ENCODE data around the gene TPRN.

The TPRN gene

DNA sequence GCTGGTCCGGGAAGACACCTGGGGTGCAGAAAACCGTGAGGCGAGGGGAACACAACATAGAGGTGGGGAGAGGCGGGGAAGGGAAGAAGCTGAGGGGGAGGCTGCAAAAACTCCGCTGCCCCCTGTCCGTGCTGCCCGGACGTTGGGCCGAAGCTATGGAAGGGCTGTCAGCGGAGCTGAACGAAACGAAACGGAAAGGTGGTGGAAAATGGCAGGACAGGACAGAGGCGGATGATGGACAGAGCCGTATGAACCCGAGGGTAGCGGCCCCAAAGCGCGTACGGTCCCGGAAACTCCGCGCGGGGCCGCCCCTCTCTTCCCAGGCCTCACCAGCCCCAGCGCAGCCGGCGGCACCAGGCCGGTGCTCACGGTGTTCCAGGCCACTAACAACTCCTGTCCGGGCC lies 12.5 kb downstream of the TPRN start:
- no peak for DNase-seq

DNA sequence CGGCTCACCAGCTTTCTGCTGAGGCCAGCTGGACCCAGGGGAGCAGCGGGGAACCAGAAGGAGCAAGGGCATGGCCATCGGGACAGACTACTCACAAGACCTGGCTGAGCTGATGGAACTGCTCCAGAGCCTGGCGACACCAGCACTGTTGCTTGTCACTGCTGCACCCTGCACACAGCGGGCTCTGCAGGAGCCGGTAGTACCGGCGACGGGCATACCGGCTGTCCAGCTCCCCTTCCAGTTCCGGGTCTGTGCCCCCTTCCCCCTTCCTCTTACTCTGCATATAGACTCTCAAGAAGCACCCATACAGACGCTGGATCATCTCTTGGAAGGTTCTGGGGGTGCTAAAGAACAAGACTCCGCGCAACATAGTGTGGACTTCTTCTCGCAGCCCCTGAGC lies 13.2 kb downstream of the TPRN start:
- DNase-seq, result no peak

DNA sequence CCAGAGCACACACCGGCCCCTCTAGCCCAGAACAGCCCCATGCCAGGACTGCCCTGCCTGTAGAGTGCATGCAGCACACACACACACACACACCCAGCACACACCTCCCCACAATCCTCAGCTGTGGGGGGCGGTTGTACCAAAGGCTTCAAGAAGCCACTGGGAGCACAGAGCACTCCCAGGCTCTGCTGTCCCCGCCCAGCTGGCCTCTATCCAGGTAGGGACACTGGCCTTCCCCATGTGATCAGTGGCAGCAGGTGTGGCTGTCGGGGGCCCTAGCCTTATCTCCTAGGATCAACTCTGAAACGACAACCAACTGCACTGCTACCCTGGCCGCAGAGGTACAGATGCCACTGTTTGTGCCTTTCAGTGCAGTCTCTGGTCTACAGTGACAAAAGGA lies 14.2 kb downstream of the TPRN start:
- DNase-seq, result no peak

DNA sequence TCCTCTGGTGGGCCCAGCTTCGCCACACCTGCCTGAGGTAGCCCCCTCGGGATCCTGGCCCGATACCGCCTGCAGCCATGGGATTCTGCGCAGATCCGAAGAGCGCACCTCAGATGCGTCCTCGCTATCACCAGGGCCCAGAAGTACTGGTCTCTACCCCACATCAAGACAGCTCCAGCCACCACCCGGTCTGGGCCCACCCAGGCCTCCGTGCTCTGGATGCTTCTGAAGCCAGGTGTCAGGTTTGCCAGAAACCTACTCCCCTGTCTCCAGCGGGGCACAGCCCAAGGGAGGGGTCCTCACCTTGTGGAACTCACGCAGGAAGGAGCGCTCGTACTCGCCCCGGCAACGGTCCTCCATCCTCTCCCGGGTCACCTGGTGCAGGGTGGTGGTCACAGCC lies 14.6 kb downstream of the TPRN start:
- no peak for DNase-seq

DNA sequence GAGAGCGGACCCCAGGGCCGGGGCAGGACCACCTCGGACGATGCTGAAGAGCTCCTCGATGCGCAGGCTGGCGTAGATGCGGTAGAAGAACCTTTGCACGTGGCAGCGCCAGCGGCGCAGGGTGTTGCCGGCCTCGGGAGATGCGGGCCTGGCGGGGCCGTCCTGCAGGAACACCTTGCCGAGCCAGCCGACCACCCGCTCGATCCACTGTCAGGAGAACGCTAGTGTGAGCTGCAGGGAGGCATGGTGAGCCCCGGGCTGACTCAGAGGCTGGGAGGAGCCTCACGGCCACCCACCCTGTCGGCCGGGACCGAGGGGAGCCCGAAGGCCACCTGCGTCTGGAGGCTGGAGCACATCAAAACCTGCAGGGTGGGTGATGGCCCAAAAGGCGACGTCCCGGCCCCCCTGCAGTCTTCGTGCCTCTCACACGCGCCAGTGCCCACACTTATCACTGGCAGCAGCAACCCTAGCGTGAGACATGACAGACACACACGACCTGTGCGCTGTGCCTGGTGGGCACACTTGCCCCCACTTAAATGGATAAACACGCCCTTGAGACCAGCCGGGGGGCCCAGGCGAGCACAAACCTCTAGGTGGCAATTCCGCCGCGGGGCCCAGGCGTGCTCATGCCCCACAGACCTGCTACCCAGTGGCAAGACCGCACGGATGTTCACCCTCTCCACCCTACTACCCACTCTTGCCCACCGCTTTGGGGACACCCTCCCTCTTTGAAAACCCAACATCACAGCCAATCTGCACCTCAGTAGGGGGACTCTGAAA lies 15.5 kb downstream of the TPRN start:
- no peak for DNase-seq

DNA sequence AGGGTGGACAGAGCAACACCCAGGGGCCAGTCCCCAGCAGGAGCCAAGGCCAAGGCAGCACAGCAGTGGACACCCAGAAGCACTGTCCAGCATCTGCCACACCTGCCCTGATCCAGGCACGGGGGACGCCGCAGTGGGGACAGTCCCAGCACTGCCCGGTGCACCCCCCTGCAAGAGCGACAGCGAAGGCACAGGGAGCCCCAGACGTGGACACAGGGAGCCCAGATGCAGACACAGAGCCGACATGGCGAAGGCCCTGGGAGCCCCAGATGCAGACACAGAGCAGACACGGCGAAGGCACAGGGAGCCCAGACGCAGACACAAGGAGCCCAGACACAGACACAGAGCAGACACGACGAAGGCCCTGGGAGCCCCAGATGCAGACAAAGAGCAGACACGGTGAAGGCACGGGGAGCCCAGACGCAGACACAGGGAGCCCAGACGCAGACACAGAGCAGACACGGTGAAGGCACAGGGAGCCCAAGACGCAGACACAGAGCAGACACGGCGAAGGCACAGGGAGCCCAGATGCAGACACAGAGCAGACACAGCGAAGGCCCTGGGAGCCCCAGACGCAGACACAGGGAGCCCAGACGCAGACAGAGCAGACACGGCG lies 16.5 kb downstream of the TPRN start:
- no peak for DNase-seq

DNA sequence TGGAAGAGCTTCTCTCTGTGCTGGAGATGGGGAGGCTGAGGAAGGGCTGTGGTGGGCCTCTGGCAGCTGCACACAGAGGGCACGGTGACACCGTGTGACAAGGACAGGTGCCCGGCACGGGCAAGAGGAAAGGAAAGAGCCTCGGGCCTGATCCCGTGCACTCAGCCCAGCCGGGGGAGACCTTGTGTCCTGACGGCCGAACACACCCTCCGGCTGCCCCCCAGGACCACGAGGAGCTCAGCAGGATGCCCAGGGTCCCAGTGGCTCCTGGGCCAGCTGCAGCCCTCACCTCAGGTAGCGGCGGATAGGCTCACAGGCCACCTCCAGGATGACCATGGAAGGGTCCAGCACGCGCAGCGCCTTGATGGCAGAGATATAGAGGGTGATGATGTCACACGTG lies 17.7 kb downstream of the TPRN start:
- DNase-seq, result no peak

DNA sequence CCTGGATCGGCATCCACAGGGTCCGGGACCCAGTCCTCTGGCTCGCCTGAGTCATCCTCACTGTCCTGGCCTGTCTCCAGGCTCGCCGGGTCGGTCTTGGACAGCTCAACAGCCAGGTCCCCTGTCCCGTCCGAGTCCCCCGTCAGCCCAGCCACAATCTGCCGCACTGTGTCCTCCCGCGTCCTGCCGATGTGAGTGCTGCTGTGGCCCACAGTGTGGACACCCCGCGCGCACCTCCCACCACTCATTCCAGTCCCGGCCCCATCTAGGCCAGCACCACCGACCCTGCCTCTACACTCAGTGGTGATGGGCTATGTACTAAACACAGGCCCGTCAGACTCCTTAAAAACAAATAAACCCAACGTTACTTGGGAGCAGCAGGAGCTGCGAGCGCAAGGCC lies 18.9 kb downstream of the TPRN start:
- no peak for DNase-seq

DNA sequence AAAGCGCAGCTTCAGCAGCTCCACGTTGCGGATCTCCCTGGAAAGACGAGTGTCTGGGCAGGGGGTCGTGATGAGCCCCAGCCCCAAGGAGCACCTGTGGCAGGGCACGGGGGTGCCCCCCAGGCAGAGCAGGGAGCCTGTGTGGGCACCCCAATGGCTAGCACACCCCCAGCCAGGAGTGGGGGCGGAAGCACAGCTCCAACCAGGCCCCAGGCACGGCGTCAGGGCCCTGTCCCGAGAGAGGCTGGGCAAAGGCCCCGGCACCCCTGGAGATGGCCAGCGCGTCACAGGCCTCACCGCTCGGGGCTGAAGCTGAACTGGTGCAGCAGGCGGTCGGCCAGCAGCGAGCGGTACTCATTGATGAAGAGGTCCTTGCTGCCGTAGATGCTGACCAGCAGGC lies 20.1 kb downstream of the TPRN start:
- DNase-seq, result no peak

DNA sequence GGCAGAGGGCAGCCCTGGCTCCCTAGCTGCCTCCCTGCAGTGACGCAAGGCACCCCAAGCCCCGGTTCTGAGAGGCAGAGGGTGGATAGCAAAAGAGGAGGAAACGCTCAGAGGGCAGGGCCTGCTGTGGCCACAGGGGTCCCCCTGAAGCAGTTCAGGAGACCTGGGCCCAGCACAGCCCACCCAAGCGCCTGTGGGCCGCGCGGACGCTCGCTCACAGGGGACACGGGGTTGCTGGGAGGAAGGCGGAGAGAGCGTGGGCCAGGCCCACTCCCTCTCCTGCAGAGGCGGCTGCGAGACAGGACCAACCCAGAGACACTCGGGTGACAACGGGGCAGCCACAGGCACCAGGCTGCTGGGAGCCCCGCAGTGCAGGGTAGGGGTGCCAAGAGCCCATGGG lies 20.8 kb downstream of the TPRN start:
- DNase-seq, result no peak

DNA sequence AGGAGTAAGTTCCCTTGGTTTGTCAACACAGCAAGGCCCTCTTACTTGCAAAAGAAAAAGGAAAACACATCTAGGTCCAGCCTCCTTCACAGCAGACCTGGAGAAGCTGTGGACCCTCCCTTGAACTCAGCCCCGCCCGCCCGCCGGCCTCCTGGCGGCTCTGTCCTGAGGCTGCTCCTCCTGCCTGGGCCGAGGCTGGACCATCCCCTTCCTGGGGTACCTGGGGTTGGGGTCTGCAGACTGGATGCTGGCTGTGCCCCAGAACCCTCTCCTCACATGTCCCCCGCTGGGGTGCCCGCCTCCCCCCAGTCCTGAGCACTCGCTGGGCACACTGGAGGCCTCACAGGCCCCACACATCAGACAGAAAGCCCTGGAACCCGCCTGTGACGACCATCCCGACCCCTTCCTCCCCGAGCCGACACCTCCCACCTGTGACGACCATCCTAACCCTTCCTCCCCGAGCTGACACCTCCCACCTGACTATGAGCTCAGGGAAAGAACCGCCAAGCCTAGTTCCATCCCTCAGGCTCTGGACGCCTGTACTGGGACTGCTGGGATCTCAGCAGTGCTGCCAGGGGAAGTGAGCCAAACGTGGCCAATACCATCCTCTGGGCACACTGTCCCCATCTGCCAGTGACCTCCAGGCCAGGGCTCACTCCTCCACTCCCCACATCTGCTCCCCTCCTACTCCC lies 21.5 kb downstream of the TPRN start:
- no peak for DNase-seq

DNA sequence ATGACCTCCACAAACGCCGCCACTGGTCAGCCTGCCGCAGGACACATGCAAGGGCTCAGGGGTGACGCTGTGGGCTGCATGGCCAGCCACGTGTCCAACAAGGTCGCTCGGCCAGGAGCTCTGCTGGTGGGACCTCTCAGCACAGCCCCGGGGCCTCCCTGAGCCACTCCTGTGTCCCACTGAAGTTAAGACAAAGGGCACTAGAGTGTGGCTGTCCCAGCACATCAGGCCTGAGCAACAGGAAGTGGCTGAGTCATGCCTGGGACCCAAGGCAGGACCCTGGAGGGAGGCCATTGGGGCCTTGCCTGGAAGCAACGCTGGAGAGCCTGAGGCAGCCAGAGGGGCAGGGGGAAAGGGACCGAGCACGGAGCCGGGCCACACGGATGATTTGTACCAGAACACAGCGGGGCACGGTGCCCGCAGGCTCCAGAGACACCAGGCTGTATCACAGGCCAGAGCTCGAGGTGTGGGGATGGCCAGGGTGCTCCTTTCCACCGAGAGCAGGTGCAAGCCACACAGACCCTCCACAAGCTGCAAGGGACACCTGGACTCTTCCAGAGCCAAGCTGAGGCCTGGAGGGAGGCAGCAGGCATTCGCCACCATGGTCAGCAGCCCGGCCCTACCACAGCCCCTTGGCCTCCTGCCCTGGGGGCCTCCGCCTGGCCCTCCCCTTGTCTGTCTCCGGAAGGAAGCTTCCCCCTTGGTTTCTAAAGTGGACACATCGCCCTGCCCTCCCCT lies 22.2 kb downstream of the TPRN start:
- DNase-seq, result no peak

DNA sequence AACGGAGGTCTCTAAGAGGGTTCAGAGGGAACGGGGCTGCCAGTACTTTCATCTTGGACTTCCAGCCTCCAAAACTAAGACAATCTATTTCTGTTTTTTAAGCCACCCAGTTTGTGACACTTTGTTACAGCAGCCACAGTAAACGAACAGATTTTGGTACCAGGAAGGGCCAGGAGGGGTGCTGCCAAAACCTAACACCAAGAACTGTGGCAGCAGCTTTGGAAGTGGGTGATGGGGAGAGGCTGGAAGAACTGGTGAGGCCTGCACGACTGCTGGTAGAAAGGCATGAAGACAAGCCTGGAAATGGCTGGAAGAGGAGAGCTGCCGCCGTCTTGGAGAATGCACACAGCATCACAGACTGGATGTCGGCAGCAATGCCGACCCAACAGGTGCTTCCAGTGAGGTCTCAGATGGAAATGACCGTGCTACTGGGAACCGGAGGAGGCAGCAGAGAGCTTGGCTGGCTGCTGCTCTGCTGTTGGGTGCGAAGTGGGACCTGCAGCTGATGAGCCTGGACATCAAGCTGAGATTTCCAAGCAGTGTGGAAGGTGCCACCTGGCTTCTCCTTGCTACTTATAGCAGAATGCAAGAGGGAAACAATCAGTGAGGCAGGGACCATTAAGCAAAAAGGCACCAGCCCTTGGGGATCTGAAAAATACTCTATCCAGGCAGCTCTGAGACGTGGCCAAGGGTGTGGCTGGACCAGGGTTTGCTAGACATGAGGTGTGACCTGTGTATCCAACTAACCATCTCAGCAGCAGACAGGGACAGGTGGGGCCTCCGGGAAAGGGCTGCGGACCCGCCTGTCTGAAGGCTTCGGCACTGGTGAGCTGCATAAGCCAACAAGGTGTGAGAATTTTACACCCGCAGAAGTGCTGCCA lies 24.0 kb downstream of the TPRN start:
- DNase-seq, result no peak

DNA sequence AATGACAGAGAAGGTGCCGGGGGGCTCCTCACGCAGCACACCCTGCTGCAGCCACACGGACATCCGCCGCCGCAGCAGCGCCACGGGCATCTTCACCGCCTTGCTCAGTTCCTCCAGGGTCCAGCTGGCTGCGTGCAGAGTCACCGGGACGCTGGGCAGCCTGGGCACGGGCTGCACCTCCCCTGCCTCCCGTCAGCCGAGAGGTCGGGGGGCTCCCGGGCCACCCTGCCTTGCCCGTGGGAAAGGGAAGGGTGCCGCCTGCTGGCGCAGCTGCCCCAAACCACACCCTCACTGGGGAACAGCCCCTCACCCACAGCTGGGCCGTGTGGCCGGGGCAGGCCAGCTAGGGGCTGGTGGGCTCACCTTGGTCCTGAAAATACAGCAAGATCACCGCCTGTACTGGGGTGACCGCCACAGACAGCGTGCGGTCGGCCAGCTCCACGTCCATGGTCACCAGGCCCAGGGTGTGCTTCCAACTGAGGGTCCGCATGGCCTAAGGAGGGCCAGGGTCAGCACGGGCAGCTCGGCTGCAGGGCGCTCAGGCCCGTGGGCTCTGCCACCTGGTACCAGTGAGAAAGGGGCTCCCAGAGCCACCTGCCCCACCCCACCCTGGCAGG lies 25.1 kb downstream of the TPRN start:
- no peak for DNase-seq

DNA sequence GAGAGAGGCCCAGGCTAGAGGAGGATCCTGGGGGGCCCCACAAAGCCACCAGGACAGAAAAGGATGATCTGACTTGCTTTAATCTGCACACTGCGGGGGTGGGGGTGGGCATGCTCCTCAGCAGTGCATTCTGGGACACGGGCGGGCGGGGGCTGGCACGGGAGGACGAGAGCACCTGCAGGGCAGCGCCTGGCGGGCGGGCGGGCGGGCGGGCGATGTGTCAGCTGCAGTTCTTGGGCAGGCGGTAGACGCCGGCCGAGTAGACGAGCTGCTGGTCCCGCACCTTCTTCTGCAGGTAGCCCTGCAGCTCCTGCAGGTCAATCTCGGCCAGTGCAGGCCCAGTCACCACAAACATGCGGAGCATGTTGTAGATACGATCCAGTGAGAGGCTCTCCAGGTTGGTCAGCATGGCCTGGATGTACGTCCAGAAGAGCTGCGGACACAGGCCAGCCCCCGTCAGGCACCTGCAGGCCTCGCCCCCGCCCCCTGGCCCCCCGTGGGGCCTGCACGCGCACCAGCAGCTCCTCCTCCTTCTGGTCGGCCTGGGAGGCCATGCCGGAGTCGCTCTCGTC lies 25.7 kb downstream of the TPRN start:
- DNase-seq, result no peak

DNA sequence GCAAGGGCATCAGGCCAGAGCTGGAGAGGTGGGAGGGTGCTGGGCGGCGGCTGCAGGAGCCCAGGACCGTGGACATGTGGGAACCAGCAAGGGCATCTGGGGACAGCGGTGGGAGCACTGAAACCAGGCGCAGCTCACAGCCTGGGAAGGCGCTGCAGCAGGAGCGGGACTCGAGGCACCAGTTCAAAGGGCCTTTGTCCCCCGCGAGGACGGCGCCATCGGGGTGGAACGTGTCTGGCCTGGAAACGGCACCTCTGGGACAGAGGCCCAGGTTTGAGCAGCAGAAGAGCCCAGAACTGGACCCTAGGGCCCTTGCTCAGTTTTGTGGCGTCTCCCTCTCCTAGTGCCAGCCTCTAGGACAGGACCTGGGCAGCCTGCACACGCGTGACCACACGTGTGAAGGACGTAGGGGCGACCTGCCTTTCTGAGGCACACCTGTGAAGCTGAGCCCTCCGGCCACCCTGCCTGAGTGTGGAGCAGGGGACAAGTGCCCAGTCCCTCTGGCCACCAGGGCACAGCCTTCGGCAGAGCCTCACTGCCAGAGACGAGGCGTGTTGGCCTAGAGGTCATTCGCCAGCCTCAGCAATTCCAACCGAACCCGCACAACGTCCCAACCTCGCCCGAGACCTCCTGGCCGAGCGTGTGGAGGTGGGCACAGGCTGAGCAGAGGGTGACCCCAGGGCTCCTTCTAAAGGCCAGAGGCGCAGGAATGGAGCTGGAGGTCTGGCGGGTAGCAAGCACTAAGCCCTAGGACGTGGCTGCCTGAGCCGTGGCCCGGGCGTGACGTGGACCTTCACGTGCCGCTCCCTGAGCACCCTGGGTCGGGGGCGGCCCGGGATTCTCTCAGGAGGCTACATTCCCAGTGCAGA lies 26.5 kb downstream of the TPRN start:
- DNase-seq, result no peak

DNA sequence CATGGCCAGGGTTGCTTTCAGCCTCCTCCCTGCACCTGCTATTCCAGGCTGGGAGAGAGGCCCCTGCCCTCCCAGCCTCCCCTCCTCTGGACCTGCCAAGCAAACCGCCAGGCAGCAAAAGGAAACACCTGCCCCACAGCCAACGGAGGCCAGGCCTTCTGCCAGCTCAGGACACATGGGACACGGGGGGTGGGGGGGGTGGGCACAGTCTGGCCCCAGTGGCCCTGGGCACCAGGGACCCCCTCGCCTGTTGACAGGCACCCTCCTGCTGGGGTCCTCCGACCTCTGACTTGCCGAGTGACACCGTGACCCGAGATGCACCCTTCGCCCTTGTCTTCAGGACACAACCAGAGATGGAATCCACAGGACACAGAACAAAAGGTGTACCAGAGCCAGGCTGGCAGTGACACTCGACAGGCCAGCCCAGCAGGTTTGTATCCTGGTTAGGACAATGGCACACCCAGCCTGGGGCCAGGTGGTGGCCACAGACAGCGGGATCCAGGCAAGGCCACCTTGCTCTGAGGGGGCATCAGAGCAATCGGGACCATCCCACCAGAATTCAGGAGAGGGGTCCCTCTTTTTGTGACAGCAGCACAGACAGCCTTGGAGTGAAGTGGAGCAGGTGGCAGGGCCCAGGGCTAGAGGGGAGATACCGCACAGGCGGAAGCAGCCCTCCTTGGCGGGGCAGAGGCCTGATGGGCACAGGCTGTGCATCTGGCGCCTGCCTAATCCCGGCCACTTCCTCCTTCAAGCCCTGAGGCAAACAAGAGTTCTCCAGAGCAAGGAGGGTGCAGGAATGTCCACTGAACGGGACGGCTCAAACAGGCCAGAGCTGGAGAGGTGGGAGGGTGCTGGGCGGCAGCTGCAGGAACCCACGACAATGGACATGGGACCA lies 27.4 kb downstream of the TPRN start:
- no peak for DNase-seq

DNA sequence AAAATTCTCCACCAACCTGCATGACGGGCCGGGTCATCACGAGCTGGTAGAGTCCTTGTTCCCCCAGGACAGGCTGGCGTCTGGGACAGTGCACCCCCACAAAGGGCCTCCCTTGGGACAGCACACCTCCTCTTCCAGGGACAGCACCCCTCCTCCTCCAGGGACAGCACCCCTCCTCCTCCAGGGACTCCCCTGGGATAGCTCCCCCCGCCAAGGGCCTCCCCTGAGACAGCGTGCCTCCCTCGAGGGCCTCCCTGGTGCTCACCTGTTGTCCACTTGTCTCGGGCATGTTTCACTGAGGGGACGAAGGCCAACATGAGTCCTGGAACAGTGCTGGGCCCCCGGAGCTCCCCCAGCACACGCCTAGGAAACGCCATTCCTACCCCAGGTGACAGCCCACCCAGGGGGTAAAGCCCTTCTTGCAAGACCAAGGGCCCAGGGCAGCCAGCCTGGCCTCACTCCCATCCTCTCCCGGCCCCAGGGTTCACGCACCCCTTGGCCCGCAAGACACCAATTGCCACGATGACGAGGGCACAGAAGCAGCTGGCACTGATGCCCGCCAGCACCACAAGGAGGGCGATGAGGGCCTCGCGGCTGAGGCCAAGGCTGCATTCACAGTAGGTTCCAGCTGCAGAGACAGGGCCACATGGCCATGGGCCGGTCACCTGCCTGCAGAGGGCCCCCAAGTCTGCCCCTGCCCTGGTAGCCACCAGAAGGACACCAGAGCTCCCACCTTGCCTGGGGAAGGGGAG lies 29.2 kb downstream of the TPRN start:
- no peak for DNase-seq

Data from NCI-H1048 (cell line).